MCF 10A (cell line): ENCODE measurements around the gene PFN3. TPM values are rescaled to one million over a fixed set of nuclear protein-coding genes. Genes with fewer than 3 reads are reported as not detected.

Experiments
- BruUV-seq: library from RNA; stranded (reverse); fragments of 400-500 nt; replicated peaks from 2 replicates; lab custom pipeline; 2021; lab: Mats Ljungman, UMichigan
- CTCF ChIA-PET: fragments of 300-600 bp; sonication (Branson Sonifier 250); formaldehyde crosslinking; extraction: SDS; loops from one replicate; lab custom pipeline; 2021; ENCODE audit warnings: antibody characterized with exemption, inconsistent platforms; lab: Yijun Ruan, JAX
- POLR2A ChIA-PET: fragments of 300-600, 350-650 bp; sonication (Branson Sonifier 250); formaldehyde crosslinking; extraction: SDS; loops from one replicate; lab custom pipeline; 2020; ENCODE audit warnings: antibody characterized with exemption, inconsistent platforms; lab: Yijun Ruan, JAX
- DNase-seq: peaks from one replicate; pipeline ENCODE4 v3.0.0-alpha.2; 2018; ENCODE audit not compliant: unreplicated experiment
- H3K27ac Mint-ChIP-seq: one replicate; pipeline ENCODE4 v1.8.0; 2022; ENCODE audit warnings: mild to moderate bottlenecking, low read depth, mixed read lengths; ENCODE audit not compliant: unreplicated experiment
- H3K27me3 Mint-ChIP-seq: one replicate; pipeline ENCODE4 v1.8.0; 2022; ENCODE audit warnings: mixed read lengths; ENCODE audit not compliant: insufficient read depth, unreplicated experiment
- H3K36me3 Mint-ChIP-seq: one replicate; pipeline ENCODE4 v1.8.0; 2022; ENCODE audit warnings: mild to moderate bottlenecking, moderate library complexity, mixed read lengths; ENCODE audit not compliant: insufficient read depth, unreplicated experiment
- H3K4me1 Mint-ChIP-seq: one replicate; pipeline ENCODE4 v1.8.0; 2022; ENCODE audit warnings: mixed read lengths; ENCODE audit not compliant: insufficient read depth, unreplicated experiment
- H3K4me3 Mint-ChIP-seq: one replicate; pipeline ENCODE4 v1.8.0; 2022; ENCODE audit warnings: mild to moderate bottlenecking, moderate library complexity, mixed read lengths; ENCODE audit not compliant: unreplicated experiment
- H3K9me3 Mint-ChIP-seq: one replicate; pipeline ENCODE4 v1.8.0; 2022; ENCODE audit warnings: mixed read lengths; ENCODE audit not compliant: unreplicated experiment
- intact Hi-C: fragments of 100-400 bp; cut with micrococcal nuclease; formaldehyde crosslinking; loops from 2 replicates; pipeline ENCODE4 v1.14.1; 2022
- total RNA-seq: library from RNA; stranded (reverse); gene quantifications from 2 replicates; pipeline ENCODE4 v1.2.3, GENCODE V29; 2022
- TF ChIP-seq, protein P1 (sequence below): fragments of 200-600 bp; IDR thresholded peaks from one replicate; pipeline ENCODE4 v1.8.0; 2022; ENCODE audit warnings: antibody characterized with exemption, mild to moderate bottlenecking; ENCODE audit not compliant: unreplicated experiment

The PFN3 gene
- total RNA-seq, 1 experiment from 2014 or later, result not detected

DNA sequence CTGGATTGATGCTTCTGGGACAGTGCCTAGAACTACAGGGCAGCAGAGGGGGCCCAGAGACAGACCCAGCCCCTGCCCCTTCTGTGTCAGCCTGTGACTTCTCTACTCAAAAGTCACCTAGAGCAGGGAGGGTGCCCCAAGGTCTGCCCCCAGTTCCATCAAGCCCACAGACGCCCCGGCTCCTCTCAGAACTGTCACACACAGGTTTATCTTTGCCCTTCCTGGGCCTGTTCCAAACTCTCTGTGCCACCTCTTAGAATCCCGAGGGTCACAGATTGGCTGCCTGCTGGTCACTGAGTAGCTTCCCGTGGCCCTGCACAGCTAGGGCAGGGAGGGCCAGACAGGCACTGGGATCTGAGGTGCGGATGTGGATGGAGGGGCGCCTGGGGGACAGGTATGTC lies 41.0 kb downstream of the PFN3 start:
- Mint-ChIP-seq H3K36me3 (no peaks in the 10 kb centered on the region), H3K27ac (peak overlapping the region; percentile 28), H3K4me3 (no peak overlapping the region), H3K4me1 (peaks cover 27% of the 10 kb centered on the region), H3K9me3 (no peaks in the 10 kb centered on the region), H3K27me3 (no peaks in the 10 kb centered on the region)
- no peak for DNase-seq
- ChIA-PET CTCF (interaction anchor here (0.8 to 4.7 kb wide), 6 partner anchors 11 to 699 kb away, joined by 3 to 21 read pairs (median 4); no protein-coding TSS in a partner anchor), POLR2A (interaction anchor here (3.2 kb wide), 1 partner anchor 8 kb away, joined by 29 read pairs; the partner anchor contains the start of gene LMAN2)
- no TSS peak for BruUV-seq
- intact Hi-C loops, result no loop called here
- TF ChIP-seq, protein P1, sequence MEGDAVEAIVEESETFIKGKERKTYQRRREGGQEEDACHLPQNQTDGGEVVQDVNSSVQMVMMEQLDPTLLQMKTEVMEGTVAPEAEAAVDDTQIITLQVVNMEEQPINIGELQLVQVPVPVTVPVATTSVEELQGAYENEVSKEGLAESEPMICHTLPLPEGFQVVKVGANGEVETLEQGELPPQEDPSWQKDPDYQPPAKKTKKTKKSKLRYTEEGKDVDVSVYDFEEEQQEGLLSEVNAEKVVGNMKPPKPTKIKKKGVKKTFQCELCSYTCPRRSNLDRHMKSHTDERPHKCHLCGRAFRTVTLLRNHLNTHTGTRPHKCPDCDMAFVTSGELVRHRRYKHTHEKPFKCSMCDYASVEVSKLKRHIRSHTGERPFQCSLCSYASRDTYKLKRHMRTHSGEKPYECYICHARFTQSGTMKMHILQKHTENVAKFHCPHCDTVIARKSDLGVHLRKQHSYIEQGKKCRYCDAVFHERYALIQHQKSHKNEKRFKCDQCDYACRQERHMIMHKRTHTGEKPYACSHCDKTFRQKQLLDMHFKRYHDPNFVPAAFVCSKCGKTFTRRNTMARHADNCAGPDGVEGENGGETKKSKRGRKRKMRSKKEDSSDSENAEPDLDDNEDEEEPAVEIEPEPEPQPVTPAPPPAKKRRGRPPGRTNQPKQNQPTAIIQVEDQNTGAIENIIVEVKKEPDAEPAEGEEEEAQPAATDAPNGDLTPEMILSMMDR, result no peak

DNA sequence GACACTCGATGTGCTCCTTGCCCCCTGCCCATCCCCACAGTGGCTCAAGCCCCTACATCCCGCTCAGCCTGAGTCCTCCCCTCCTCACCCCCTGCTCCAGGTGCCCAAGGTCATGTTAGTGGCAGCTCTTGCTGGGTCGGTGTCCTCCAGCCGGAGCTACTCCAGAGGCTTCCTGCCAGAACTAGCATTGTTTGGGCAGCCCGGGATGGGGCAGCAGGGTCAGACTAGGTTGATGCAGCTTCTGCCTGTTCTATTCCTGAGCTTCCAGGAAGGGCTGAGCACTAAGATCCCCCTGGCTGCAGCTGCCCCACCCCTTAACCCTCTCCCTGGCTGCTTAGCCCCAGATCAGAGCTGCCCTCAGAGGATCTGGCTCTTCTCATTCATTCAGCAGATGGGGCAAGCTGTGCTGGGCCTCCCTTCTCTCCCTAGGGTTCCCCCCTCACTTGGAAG lies 42.1 kb downstream of the PFN3 start:
- Mint-ChIP-seq H3K27me3 (no peaks in the 10 kb centered on the region), H3K27ac (no peak overlapping the region), H3K36me3 (no peaks in the 10 kb centered on the region), H3K4me3 (peak overlapping the region; percentile 51), H3K9me3 (no peaks in the 10 kb centered on the region), H3K4me1 (peaks cover 27% of the 10 kb centered on the region)
- ChIA-PET POLR2A (interaction anchor here (0.6 kb wide), 1 partner anchor 11 kb away, joined by 3 read pairs; no protein-coding TSS in a partner anchor), CTCF (interaction anchor here (1.0 to 4.7 kb wide), 4 partner anchors 12 to 697 kb away, joined by 3 to 21 read pairs (median 4); no protein-coding TSS in a partner anchor)
- intact Hi-C loops, result no loop called here
- no TSS peak for BruUV-seq
- TF ChIP-seq, protein P1, result no peak
- no peak for DNase-seq

DNA sequence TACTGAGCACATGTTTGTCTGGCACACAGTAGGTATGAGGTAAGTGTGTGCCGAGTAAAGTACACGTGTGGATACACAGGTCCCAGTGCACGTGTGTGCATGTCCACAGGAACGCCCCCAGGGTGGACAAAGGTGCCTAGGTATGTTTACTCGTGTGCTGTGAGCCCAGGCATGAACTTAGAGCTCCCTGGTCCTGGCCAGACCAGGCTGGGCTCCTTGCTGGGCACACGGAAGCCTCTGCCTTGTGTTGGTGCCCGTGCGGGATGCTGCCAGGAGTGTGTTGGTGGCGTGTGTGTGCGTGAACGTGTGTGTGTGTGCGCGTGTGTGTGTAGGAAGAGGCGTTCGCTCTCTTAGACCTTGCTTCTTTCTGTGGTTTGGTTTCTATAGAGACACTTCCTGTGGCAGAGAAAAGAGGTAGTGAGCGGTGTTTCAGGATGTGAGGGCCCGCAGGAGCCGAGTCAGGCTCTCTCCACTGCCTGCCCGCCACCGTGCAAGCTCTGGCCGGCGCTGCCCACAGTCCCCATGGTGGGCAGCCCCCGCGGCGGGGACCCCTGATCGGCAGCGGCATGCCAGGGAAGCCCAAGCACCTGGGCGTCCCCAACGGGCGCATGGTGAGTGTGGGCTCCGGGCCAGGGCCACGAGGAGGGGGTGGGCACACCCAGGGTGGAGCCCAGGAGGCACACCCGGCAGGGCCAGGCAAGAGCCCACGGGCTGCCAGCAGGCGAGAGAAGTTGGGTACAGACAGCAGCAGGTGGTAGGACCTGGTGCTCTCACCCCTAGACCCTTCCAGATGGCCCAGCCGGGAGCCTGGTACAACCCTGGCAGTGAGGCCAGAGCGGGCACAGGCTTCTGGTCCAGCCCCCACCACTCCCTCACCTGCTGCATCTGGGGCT lies 42.8 kb downstream of the PFN3 start, which contains the start of gene RGS14:
Gene RGS14, plus strand, starts transcription at position 466 of the 893 bp plus-strand sequence. Its CDS starts 101 bp downstream, at position 567.
- H3K4me1 Mint-ChIP-seq, result peaks cover 24% of the 10 kb centered on the region
- BruUV-seq, result no TSS peak
- ChIA-PET CTCF (interaction anchor here (0.6 to 4.7 kb wide), 3 partner anchors 12 to 46 kb away, joined by 3 to 21 read pairs (median 5); no protein-coding TSS in a partner anchor), POLR2A (interaction anchor here (0.6 to 2.0 kb wide), 4 partner anchors 12 to 70 kb away, joined by 3 to 5 read pairs (median 4); no protein-coding TSS in a partner anchor)
- DNase-seq, result peak; percentile 55
- no peak within 1 kb of the TSS for H3K27ac Mint-ChIP-seq
- intact Hi-C loops, result no loop called here
- H3K9me3 Mint-ChIP-seq, result no peaks in the 10 kb centered on the region
- no peaks in the 10 kb centered on the region for H3K27me3 Mint-ChIP-seq
- H3K4me3 Mint-ChIP-seq, result peak within 1 kb of the TSS; percentile 51
- TF ChIP-seq, protein P1, result no peak
- no peaks in the 10 kb centered on the region for H3K36me3 Mint-ChIP-seq

DNA sequence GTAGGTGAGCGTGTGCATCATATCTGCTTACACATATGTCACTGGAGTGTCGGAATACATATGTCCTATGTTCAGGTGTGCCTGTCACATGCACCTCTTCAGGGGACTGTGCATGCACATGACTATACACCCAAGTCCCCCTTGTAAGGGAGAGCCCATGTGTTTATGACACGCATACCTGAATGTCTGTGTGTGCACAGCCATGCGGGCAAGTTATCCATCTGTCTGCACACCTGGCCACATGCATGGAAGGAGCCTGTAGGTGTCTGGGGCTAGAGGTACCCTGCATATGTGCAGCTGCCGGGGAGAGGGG lies 43.4 kb downstream of the PFN3 start:
- H3K4me3 Mint-ChIP-seq, result peak overlapping the region; percentile 30
- H3K27me3 Mint-ChIP-seq, result no peaks in the 10 kb centered on the region

More for the DNA sequence above, 43.4 kb downstream of the PFN3 start:
- BruUV-seq, result no TSS peak
- H3K9me3 Mint-ChIP-seq, result no peaks in the 10 kb centered on the region
- H3K4me1 Mint-ChIP-seq, result peaks cover 18% of the 10 kb centered on the region
- DNase-seq, result no peak
- ChIA-PET CTCF (interaction anchor here (0.6 to 1.5 kb wide), 2 partner anchors 13 to 33 kb away, joined by 3 read pairs; no protein-coding TSS in a partner anchor), POLR2A (interaction anchor here (2.0 kb wide), 1 partner anchor 32 kb away, joined by 5 read pairs; no protein-coding TSS in a partner anchor)
- no peak overlapping the region for H3K27ac Mint-ChIP-seq
- TF ChIP-seq, protein P1, result no peak
- no peaks in the 10 kb centered on the region for H3K36me3 Mint-ChIP-seq
- intact Hi-C loops, result no loop called here
